Activated CD8-positive, alpha-beta T cell treated with anti-CD3 and anti-CD28 coated beads for 36 hours (primary cell): Measurements from ENCODE around the gene PKP1. TPM values are rescaled to one million over a fixed set of nuclear protein-coding genes. Genes with fewer than 3 reads are reported as not detected.

Source experiments
- ATAC-seq: fragments of 200-7000 bp; cut with Tn5 transposase; one replicate; pipeline ENCODE4 v1.10.0; 2021; ENCODE audit warnings: mild to moderate bottlenecking, moderate library complexity
- CTCF ChIA-PET: fragments of 350-600 bp; sonication (Branson Sonifier 250); formaldehyde crosslinking; loops from one replicate; lab custom pipeline; 2021; ENCODE audit warnings: antibody characterized with exemption; lab: Charles Lee
- POLR2A ChIA-PET: fragments of 350-600 bp; sonication (Branson Sonifier 250); formaldehyde crosslinking; loops from one replicate; lab custom pipeline; 2021; ENCODE audit warnings: antibody characterized with exemption; lab: Charles Lee
- DNase-seq: peaks from one replicate; pipeline ENCODE4 v3.0.0-alpha.2; 2020
- H3K27ac Mint-ChIP-seq: one replicate; pipeline ENCODE4 v1.8.0; 2021; ENCODE audit warnings: mild to moderate bottlenecking, mixed read lengths
- H3K27me3 Mint-ChIP-seq: one replicate; pipeline ENCODE4 v1.8.0; 2021; ENCODE audit warnings: mixed read lengths
- H3K36me3 Mint-ChIP-seq: one replicate; pipeline ENCODE4 v1.8.0; 2021; ENCODE audit warnings: low read depth, mixed read lengths
- H3K4me1 Mint-ChIP-seq: one replicate; pipeline ENCODE4 v1.8.0; 2021; ENCODE audit warnings: low read depth, mixed read lengths
- H3K4me3 Mint-ChIP-seq: one replicate; pipeline ENCODE4 v1.8.0; 2021; ENCODE audit warnings: mild to moderate bottlenecking, moderate library complexity, mixed read lengths
- H3K9me3 Mint-ChIP-seq: one replicate; pipeline ENCODE4 v1.8.0; 2021; ENCODE audit warnings: mixed read lengths
- intact Hi-C: fragments of 100-400 bp; cut with micrococcal nuclease; formaldehyde crosslinking; loops from one replicate; pipeline ENCODE4 v1.10.0; 2022
- total RNA-seq, 2 experiments: library from RNA; stranded (reverse); gene quantifications; one replicate each; pipeline ENCODE4 v1.2.3, GENCODE V29; 2021
- TF ChIP-seq, protein P1 (sequence below): fragments of 200-600 bp; IDR thresholded peaks from one replicate; pipeline ENCODE4 v1.8.0; 2022; ENCODE audit warnings: antibody characterized with exemption, mild to moderate bottlenecking

Gene PKP1
- total RNA-seq, 2 experiments from 2014 or later = not detected

GRCh38 chr1:201268604-201269151, 14.6 kb upstream of the PKP1 start:
- Mint-ChIP-seq H3K27ac (no peak overlapping the region), H3K36me3 (no peaks in the 10 kb centered on the region), H3K4me3 (no peak overlapping the region), H3K27me3 (peaks cover 12% of the 10 kb centered on the region), H3K4me1 (no peaks in the 10 kb centered on the region), H3K9me3 (no peaks in the 10 kb centered on the region)
- no peak for ATAC-seq
- TF ChIP-seq, protein P1, sequence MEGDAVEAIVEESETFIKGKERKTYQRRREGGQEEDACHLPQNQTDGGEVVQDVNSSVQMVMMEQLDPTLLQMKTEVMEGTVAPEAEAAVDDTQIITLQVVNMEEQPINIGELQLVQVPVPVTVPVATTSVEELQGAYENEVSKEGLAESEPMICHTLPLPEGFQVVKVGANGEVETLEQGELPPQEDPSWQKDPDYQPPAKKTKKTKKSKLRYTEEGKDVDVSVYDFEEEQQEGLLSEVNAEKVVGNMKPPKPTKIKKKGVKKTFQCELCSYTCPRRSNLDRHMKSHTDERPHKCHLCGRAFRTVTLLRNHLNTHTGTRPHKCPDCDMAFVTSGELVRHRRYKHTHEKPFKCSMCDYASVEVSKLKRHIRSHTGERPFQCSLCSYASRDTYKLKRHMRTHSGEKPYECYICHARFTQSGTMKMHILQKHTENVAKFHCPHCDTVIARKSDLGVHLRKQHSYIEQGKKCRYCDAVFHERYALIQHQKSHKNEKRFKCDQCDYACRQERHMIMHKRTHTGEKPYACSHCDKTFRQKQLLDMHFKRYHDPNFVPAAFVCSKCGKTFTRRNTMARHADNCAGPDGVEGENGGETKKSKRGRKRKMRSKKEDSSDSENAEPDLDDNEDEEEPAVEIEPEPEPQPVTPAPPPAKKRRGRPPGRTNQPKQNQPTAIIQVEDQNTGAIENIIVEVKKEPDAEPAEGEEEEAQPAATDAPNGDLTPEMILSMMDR = no peak
- intact Hi-C loops = no loop called here
- CTCF ChIA-PET = no interaction called here
- POLR2A ChIA-PET = no interaction called here
- DNase-seq = no peak

GRCh38 chr1:201269281-201269680, 14.0 kb upstream of the PKP1 start:
- DNase-seq (no peak), ATAC-seq (no peak)
- POLR2A ChIA-PET = no interaction called here
- H3K9me3 Mint-ChIP-seq = no peaks in the 10 kb centered on the region
- H3K27ac Mint-ChIP-seq = no peak overlapping the region
- CTCF ChIA-PET = no interaction called here
- peaks cover 12% of the 10 kb centered on the region for H3K27me3 Mint-ChIP-seq
- no peak overlapping the region for H3K4me3 Mint-ChIP-seq
- intact Hi-C loops = no loop called here
- H3K36me3 Mint-ChIP-seq = no peaks in the 10 kb centered on the region
- H3K4me1 Mint-ChIP-seq = no peaks in the 10 kb centered on the region
- TF ChIP-seq, protein P1 = no peak

DNA sequence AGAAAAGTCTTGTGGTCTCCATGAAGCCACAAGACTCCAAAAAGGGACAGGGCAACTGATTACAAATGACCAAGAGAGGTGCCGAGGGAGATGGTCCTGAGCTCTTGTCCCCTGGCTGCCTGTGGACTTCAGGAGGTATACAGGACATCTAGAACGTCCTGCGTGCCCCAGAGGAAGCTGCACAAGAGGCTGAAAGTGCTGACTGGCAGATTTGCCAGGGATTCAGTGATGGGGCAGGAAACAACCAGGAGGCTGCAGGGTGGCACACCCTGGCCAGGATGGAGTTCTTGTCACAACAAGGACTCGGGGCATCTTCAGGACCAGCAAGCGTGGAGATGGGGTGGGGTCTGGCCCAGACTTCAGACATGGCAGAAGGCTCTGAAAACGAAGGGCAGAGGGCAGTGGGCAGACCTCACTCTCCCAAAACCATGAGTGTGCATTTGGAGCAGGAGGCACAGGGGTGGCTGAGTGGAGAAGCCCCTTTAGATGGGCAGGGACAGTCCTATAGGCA, 13.4 kb upstream of the PKP1 start:
- CTCF ChIA-PET = no interaction called here
- no peak for ATAC-seq
- TF ChIP-seq, protein P1 = no peak
- no peak overlapping the region for H3K4me3 Mint-ChIP-seq
- H3K36me3 Mint-ChIP-seq = no peaks in the 10 kb centered on the region
- no peak overlapping the region for H3K27ac Mint-ChIP-seq
- H3K9me3 Mint-ChIP-seq = no peaks in the 10 kb centered on the region
- DNase-seq = no peak
- H3K4me1 Mint-ChIP-seq = no peaks in the 10 kb centered on the region
- POLR2A ChIA-PET = no interaction called here
- H3K27me3 Mint-ChIP-seq = peaks cover 7% of the 10 kb centered on the region
- intact Hi-C loops = no loop called here

DNA sequence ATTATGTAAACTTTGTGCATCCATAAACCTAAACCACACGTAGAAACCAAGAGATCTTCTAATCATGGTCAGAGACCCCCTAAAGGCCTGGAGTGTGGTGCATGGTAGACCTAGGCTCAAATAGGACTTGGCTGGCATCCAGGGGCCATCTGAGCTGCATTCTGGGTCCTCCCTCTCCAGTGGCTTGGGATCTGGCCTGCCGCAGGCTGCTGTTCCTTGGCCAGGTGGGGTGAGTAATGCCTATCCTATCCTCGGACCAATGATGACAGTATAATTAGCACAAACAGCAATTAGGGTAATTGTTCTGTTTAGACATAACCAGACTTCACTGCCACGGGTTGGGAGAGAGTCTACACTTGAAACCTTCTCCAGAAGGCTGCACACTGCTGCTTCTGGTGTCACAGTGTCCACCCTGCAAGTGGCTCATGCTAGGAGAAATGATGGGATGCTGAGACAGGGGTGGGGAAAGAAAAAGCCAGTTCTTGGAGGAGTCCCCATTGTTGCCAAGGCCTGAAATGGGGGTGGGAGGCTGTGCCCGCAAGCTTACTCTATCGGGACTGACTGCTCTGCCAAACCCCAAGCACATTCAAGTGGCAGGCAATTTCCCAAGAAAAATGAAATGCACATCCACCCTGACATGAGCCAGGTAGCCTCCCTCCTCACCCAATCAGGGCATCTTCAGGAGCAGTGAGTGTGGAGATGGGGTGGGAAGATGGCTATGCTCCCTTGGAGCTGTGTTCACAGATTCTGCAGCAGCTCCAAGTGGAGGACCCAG, 12.5 kb upstream of the PKP1 start:
- TF ChIP-seq, protein P1 = no peak
- ChIA-PET CTCF (interaction anchor here (1.0 kb wide), 1 partner anchor 135 kb away, joined by 3 read pairs; no protein-coding TSS in a partner anchor), POLR2A (no interaction called here)
- Mint-ChIP-seq H3K4me1 (no peaks in the 10 kb centered on the region), H3K27me3 (peaks cover 7% of the 10 kb centered on the region), H3K27ac (no peak overlapping the region), H3K9me3 (no peaks in the 10 kb centered on the region), H3K36me3 (no peaks in the 10 kb centered on the region), H3K4me3 (no peak overlapping the region)
- DNase-seq (no peak), ATAC-seq (no peak)
- intact Hi-C loops = no loop called here

GRCh38 chr1:201272799-201273198, 10.5 kb upstream of the PKP1 start:
- Mint-ChIP-seq H3K4me3 (no peak overlapping the region), H3K27ac (no peak overlapping the region), H3K27me3 (peaks cover 5% of the 10 kb centered on the region), H3K9me3 (no peaks in the 10 kb centered on the region), H3K4me1 (no peaks in the 10 kb centered on the region), H3K36me3 (no peaks in the 10 kb centered on the region)
- POLR2A ChIA-PET = no interaction called here
- TF ChIP-seq, protein P1 = no peak
- ATAC-seq (no peak), DNase-seq (no peak)
- CTCF ChIA-PET = interaction anchor here (0.7 kb wide), 1 partner anchor 74 kb away, joined by 3 read pairs; no protein-coding TSS in a partner anchor
- intact Hi-C loops = no loop called here
